HG03354 (cell line): ENCODE data around the gene FEM1A.
A peak's percentile ranks its signal among the peaks of the same experiment; 100 is the strongest.
"Not testable (repeated sequence)": the region's sequence is repeated elsewhere in the genome, so short reads cannot be mapped to it uniquely, and the experiment has no call there.

Experiments used
- ATAC-seq: cut with Tn5 transposase; IDR thresholded peaks from one replicate; pipeline ENCODE4 v1.9.1; 2021; ENCODE audit warnings: mild to moderate bottlenecking; ENCODE audit not compliant: unreplicated experiment, poor library complexity, severe bottlenecking

FEM1A gene

GRCh38 chr19:4806384-4806783, 14.8 kb downstream of the FEM1A start:
- ATAC-seq = no peak

- ATAC-seq = no peak
These were observed 15.7 kb downstream of the FEM1A start for GRCh38 chr19:4807188-4807587.

DNA sequence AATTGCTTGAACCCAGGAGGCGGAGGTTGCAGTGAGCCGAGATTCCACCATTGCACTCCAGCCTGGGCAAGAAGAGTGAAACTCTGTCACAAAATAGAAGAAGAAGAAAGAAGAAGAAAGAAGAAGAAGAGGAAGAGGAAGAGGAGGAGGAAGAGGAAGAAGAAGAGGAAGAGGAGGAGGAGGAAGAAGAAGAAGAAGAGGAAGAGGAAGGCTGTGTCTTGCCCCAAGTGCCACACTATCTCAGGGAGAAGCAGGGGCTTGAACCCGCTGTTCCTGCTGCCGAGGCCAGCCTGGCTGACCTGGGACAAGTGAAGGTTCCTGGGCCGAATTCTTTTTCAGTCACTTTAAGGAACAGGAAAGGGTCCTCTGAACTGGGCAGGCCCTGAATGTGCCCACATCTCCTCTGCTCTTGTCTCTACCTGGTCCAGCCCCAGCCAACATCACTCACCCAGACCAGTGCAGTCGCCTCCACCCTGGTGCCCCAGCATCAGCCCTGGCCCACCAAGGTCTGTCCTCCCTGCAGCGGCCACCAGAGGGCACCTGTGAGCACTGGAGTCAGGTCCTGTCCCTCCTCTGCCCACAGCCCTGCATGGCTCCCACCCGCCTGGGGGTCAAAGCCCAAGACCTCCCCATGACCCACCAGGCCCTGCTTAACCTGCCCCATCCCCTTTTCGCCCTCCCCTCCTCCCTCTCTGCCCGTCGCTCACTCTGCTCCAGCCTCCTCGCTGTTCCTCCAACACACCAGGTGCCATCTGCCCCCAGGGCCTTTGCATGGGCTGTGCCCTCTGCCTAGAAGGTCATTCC, 20.0 kb downstream of the FEM1A start:
- no peak for ATAC-seq

DNA sequence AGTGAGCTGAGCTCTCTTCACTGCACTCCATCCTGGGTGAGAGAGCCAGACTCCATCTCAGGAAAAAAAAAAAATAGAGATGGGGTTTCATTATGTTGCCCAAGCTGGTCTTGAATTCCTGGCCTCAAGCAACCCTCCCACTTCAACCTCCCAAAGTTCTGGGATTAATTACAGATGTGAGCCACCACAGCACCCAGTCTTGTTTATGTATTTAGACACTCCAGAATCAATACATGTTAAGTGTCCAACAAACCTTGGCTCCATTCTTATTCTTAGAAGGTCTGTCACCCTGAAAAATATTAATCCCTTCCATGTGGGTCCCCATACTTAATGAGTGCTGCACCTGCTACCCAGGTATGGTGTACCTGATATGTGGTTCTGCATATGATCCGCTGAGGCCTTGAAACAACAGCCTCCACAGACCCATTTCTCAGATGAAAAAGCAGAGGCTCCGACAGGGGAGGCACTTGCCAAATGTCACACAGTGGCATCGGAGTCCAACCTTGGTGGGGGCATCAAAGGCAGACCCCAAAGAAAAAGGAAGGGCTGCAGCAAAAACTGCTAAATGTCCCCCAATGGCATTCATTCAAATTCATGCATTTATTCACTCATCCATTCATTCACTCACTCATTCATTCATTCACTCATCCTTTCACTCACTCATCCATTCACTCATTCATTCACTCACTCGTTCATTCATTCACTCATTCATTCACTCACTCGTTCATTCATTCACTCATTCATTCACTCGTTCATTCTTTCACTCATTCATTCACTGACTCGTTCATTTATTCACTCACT, 23.3 kb downstream of the FEM1A start:
- no peak for ATAC-seq

- peak; percentile 68 for ATAC-seq
These were observed 24.1 kb downstream of the FEM1A start for GRCh38 chr19:4815426-4816201.

DNA sequence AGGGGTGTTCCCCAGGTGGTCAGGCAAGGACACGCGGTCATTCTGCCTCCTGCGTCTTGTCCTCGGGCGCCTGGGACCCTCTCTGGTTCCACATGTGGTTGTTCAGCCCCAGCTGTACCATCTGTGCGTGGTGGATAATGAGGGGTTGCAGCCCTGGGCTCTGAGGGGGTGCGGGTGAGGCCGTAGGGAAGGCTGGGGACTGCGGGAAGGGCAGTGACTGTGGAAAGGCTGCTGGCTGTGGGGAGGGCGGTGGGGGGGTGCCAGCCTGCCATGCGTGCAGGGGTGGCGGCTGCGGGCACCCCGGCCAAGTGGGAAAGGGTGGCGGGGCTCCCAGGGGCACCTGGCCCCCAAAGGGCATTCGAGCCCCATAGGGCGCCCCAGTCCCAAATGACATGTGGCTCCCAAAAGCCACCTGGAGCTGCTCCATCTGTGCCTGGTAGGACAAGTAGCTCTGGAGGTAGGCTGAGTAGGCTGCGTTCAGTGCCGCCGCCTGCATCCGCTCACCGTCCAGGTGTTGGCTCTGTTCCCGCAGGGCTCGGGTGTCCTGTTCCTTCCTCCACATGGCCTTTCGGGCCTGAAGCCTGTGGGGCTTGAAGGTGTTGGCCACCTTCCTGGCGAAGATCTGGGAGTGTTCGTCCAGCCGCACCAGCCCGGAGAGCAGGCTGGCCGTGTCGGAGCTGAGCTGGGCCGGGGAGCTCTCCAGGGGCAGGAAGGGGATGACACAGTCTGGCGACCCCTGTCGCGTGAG, 24.8 kb downstream of the FEM1A start:
- no peak for ATAC-seq

GRCh38 chr19:4816950-4817278, 25.4 kb downstream of the FEM1A start:
- ATAC-seq = no peak

DNA sequence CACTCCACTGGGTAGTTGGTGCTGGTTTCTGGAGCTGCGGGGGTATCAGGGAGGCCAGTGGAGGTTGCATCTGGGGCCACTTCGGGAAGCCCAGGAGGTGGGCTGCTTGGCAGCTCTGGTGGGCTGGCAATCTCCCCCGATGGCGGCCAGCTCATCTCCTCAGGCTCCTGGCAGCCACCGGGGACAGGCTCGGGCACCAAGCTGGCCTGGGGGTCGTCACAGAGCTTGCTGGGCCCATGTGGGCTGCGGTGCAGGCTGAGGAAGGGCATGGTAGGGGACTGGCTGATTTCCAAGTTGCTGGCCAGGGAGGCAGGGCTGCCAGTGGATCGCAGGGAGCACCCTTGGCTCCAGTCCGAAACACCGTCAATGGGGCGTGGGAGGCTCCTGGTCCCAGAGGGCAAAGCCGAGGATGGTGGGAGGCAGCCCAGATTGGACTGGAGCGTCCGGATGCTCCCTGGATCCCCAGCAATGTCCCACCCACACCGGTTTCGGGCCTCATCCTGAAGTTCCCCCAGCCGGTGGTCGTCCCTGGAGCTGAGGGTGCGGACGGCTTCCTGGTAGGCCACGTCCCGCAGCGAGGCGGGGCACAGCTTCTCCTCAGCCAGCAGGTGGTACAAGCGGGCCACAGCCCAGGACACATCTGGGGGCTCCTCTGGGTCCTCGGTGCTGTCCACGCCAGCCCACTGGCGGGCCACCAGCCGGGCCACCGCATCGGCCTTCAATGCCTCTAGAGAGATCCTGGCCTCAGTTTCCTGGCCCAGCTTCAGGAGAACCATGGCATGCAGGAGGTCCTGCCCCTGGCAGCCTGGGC, 26.1 kb downstream of the FEM1A start:
- ATAC-seq = no peak

- no peak for ATAC-seq
These were observed 29.7 kb downstream of the FEM1A start for GRCh38 chr19:4821265-4821664.

DNA sequence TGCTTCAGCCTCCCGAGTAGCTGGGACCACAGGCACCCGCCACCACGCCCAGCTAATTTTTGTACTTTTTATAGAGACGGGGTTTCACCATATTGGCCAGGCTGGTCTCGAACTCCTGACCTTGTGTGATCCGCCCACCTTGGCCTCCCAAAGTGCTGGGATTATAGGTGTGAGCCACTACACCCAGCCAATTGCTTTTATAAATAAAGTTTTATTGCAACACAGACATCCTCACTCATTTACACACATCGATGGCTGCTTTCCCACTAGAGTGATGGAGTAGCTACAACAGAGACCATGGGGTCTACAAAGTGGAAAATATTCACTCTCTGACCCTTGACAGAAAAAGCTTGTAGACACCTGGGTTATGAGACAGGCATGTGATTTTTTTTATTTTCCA, 30.8 kb downstream of the FEM1A start:
- not testable (repeated sequence) for ATAC-seq

GRCh38 chr19:4823577-4823976, 32.0 kb downstream of the FEM1A start:
- ATAC-seq = no peak

DNA sequence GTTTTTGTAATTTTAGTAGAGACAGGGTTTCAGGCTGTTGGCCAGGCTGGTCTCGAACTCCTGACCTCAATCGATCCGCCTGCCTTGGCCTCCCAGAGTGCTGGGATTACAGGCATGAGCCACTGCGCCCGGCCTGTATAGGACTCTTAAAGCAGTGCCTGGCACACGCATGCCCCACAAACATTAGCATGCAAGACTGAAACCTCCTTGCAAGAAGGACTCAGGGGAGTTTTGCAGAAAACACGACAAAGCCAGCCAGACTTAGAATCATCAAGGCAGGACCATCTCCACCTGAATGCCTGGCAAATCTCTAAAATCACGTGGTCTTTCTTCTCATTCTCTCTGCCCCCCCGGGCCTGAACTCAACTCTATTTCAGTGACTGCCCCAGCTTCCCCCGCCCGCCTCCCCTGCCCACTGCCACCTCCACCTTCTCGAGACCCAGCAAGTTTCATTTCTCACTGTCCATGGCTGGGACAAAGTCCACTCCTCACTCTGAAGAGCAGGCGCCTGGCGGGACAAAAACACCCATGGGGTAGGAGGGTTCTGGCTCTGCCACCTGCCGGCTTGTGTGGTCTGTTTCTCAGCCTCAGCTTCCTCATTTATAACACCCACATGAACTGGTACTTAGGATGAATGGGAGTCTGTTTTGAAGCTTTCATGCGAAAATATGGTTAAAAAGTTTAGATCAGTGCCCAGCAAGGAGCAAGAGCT, 37.6 kb downstream of the FEM1A start:
- no peak for ATAC-seq

GRCh38 chr19:4830332-4830731, 38.8 kb downstream of the FEM1A start:
- no peak for ATAC-seq

DNA sequence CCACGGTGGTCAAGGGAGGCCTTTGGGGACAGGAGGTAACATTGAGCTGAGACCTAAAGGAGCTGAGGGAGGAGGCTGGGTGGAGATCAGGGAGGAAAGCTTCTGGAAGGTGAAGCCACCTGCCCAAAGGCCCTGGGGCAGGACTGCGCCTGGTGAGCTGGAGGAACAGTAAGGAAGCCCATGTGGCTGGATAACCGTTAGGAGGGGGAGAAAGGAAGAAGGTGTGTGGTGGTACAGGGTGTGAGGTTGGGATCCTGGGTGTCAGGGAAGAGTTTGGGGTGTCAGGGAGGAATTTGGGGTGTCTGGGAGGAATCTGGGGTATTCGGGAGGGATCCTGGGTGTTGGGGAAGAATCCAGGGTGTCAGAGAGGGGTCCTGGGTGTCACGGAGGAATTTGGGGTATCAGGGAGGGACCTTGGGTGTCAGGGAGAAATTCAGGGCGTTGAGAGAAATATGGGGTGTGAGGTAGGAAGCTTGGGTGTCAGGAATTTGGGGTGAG, 39.3 kb downstream of the FEM1A start:
- ATAC-seq = no peak

DNA sequence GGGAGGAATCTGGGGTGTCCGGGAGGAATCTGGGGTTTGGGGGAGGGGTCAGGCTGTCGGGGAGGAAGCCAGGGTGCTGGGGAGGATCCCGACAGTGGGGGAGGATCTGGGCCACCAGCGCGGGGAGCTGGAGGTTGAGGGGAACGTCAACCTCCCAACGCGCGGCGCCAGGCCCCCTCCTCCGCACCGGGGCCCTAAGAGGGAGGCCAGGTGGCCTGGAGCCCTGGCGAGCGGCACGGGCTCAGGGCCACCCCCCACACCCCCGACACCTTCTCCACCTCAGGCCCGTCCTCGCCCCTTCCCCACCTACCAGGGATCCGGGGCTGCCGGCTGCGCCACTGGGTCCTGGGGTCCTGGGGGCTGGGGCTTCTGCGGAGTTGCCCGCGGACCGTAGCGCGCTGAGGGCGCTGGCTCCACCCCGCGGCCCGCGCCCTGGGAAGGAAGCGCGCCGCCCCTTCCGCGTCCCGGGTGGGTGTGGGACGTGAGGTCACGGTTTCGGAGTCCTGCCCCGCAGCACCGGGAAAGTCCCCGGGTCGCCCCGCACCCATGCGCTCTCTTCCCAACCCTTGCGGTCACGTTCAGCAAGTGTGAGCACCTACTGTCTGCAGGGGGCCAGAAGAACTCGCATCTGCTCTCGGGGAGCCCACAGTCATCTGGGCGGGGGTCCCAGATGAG, 39.9 kb downstream of the FEM1A start, which contains the start of gene TICAM1:
TSS of gene TICAM1 (minus strand) at position 409 of the 675 bp plus-strand sequence. CDS start 13,335 bp downstream, outside the sequence.
- ATAC-seq = no peak

DNA sequence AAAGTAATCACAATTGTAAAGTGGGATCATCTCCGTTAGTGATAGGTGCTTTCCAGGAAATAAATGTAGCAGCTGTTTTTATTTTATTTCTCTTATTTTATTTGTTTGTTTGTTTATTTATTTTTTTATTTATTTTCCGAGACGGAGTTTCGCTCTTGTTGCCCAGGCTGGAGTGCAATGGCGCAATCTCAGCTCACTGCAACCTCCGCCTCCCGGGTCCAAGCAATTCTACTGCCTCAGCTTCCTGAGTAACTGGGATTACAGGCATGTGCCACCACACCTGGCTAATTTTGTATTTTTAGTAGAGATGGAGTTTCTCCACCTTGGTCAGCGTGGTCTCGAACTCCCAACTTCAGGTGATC, 40.4 kb downstream of the FEM1A start:
- not testable (repeated sequence) for ATAC-seq

DNA sequence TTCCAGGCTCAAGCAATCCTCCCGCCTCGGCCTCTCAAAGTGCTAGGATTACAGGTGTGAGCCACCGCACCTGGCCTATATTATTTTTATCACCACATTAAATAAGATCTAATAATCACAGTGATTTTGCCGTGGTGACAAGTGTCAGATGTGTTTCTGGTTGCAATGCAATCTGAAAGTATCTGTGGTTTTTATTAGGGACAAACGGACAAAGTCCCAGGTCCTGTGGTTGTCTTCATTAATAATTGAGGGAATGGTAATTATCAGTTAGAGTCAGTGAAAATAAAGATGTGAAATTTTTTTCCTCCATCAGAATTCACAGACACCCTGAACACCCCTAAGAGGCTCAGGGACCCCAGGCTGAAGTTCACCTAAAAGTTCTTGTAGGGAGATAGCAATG, 41.2 kb downstream of the FEM1A start:
- ATAC-seq = no peak

DNA sequence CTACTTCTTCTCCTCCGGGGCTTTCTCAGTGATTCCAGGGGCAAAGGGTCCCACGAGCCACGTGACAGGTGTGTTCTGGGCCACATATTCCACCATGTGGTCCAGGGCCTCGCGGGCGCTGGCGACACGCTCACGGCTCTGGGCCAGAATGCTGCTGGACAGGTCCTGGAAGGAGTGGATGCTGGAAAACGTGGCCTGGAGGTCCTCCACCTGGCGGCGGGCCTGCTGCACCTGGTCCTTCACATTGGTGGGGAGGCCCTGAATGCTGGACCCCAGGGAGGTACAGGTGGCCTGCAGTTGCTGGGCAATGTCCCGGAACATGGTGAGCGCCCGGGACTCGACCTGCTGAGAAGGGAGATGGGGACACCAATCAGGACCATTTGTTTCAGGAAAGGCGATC, 47.7 kb downstream of the FEM1A start:
- ATAC-seq = no peak
